DMS53 (cell line): ENCODE results near the gene CDC42.
A peak's percentile ranks its signal among the peaks of the same experiment; 100 is the strongest.
"Not testable (repeated sequence)": the region's sequence is repeated elsewhere in the genome, so short reads cannot be mapped to it uniquely, and the experiment has no call there.

Experiments
- DNase-seq: peaks from one replicate; lab custom pipeline; 2025; lab: John Stamatoyannopoulos, UW

Gene CDC42

DNA sequence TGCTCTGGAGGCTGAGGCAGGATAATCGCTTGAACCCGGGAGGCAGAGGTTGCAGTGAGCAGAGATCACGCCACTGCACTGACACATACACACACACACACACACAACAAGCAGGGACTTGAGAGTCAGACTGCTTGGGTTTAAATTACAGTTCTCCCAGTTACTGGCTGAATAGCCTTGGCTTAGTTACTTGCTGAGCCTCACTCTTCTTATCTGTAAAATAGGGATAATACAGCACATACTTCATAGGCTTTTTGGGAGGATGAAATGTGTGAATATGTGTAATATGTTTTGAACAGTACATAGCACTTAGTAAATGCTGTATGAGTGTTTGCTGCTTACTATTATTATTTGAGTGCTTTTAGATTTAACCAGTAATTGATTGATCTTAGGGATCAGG, 23.8 kb downstream of the CDC42 start:
- DNase-seq = no peak

DNA sequence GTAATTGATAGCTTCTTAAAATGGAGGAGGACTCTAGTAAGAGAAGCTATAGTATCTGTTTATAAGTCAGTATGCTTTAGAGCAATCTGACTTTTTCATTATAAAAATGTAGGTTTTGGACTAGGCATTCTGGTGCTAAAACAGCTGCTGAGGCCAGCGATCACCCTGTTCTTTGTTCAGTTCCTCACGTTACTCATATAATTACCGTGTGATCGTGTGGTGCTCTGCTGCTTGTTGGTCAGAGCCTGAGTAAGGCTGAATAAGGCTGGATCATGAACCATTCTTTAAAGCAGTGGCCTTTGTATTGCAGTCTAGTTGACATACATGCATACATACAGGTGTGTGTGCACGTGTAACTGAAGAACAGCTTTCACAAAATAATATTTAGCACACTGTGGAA, 25.2 kb downstream of the CDC42 start:
- DNase-seq = no peak

DNA sequence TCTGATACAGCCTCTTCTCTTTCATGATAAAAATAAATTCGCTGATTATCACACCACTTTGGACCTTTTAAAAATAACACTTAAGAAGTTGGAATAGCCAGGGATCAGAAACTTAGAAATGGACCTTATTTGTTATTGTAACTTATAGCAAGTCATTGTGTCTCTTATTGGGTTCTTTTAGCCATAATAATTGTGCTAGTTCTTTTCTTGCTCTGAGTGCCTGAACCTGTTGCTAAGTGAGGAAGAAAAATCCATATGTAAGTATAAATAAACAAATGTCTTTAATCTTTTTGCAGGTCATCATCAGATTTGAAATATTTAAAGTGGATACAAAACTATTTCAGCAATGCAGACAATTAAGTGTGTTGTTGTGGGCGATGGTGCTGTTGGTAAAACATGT, 25.6 kb downstream of the CDC42 start:
- DNase-seq = no peak

DNA sequence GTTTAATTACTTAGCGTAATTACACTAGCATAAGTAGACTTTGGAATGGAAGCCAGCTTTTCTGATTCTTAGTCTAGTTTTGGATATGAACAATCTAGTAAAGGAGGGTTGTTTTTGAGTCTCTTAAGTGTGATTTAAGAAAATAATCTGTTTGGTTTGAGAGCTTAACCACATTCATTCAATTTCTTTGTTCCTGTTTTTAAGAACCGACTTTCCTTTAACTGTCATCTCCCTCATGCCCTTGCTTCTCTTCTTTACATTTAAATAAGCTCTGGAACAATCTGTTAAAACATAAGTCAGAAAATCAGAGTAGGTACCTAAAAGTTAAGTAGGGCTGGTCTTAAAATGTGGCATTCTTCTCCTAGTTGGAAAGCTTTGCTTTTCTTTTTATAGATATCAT, 27.7 kb downstream of the CDC42 start:
- no peak for DNase-seq

DNA sequence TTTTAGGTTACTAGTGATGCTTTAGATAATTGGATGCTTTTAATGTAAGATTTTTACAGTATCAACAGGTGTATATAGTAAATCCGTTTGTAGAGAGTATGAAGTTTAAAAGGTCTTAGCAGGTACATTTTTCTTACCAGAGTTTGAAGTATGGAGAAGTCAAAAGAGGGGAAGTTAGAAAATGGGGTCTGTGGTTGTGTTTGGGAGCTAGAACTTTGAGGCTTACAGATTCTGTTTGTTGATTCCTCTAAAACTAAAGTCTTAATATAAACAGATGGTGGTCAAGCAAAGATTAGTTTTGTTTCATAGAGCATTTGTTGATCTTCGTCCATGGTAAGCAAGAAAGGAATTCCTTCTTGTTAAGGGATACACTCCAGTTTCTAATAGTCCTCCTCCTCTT, 35.8 kb downstream of the CDC42 start:
- DNase-seq = no peak

DNA sequence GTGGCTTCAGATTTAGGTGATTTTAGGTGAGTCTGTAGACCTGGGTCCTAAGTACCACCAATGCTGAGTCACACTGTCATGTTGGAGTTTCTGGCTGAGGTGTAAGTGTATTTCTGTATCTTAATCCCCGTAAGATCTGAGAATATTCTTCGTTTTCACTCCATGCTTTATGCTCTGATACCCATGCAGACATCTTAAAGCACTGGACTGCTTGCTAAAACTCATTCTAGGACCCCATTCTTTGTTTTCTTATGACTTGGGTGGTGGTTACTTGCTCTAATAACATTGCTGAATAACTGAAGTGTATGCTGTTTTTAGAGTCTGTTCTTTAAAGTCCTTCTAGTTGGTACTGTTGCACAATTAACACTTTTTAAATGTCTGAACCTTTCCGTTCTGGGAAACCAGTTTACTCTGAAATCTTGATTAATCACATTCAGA, 36.6 kb downstream of the CDC42 start:
- no peak for DNase-seq

DNA sequence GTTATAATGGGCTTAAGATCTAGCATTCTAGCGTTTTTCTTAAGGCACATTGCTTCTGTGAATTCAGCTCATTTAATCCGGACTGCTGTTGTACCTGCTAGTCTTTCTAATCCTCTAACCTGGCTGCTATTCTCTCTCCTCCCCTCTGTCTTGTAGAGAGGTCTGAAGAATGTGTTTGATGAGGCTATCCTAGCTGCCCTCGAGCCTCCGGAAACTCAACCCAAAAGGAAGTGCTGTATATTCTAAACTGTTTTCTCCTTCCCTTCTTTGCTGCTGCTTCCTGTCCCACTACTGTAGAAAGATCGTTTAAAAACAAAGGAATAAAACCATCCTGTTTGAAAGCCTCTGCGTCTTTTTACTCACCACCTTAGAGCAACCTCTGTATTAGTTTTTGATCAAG, 37.3 kb downstream of the CDC42 start:
- DNase-seq = no peak

DNA sequence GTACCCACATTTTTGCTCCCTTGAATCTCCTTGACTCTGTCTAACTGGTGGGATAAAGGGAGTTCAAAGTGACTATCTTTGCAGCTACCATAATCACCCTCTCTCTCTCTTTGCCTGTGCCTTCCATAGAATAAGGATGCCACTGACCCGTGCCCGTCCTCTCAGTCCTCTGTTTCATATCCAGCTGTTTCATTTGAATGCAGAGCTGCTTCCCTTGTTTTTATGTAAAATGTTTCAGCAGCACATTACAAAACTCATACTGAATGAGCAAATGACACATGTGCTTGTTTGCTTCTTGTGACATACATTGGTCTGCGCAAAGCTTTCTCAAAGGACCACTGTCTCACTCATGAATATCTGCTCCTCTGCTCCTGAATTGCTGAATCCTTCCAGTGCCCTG, 38.4 kb downstream of the CDC42 start:
- DNase-seq = no peak

DNA sequence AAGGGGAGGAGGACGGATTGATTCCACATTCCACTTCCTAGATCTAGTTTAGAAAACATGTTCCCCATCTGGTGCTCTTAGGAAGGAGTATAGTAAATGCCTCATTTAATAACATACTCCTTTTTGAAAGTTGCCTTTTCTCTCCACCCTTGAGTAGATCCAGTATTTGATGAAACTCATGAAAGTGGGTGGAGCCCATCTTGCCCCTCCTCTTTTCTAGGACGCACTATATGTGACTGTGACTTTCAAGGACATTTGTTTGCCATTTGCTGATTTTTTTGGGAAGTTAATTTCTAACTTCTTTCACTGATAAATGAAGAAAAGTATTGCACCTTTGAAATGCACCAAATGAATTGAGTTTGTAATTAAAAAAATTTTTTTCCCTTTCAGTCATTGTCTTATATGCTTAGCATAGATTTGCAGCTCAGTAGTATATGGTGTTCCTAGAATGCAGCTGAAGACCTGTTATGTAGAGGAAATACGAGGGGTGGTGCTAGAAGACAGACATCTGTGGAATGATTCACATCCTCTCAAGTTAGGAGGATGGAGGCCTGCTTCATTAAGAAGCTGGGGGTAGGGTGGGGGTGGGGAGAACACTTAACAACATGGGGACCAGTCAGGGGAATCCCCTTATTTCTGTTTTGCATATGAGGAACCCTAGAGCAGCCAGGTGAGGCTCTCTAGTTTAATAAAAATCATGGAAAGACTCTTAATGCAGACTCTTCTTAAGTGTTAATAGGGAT, 39.7 kb downstream of the CDC42 start:
- DNase-seq = not testable (repeated sequence)

DNA sequence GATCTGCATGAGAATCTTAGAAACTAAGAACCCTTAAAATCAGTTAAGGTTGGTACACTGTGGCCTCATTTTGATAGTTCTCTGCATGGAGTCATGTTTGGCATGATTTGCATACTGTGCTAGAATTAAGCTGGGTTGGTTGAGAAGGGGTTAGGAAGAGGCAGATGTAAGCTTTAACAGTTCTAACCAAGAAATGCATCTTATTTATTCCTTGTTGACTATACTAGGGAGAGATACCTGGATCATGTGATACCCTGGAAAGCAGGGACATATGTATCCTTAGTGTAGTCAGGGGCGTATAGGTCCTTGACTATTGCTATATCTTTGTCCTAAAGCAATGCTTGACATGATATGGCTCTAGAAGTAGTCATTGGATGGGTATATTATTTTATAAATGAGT, 41.0 kb downstream of the CDC42 start:
- no peak for DNase-seq

DNA sequence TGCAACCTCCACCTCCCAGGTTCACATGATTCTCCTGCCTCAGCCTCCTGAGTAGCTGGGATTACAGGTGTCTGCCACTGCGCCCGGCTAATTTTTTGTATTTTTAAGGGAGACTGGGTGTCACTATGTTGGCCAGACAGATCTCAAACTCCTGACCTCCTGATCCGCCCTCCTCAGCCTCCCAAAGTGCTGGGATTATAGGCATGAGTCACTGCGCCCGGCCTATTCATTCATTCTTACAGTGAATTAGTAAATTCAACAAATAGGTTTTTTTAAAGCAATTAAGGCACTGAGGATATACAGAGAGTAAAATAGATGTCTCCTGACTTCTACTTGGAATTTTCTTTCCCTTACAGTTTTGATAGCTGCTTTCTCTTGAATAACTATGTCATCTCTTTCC, 43.5 kb downstream of the CDC42 start:
- DNase-seq = no peak

DNA sequence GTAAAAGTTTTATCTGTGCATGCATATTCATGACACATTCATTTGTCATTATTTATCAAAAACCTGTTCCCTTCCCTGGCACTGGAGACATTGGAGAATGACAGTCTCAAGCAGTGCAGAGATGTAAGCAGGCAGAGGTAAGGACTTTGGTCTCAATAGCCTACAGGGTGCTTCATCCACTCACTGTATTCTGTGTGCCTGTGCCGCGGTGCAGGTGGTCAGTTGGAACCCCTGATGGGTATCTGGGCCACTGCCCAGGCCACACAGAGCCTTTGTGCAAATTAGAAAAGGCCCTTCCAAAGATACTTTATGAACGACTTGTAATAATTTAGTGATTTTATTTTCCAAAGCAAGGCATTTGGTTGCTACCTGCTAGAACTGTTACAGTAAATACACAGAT, 44.0 kb downstream of the CDC42 start:
- DNase-seq = no peak

DNA sequence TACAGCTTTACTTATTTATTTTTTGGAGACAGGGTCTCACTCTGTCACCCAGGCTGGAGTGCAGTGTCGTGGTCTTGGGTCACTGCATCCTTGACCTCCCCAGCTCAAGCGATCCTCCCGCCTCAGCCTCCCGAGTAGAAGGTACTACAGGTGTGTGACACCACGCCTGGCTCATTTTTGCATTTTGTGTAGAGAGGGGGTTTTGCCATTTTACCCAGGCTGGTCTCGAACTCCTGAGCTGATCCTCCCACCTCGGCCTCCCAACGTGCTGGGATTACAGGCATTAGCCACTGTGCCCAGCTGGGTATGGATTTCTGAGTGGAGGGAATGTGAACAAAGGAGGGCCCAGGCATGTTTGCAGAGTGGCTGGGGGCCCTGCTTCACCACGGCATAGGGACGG, 46.2 kb downstream of the CDC42 start:
- no peak for DNase-seq

DNA sequence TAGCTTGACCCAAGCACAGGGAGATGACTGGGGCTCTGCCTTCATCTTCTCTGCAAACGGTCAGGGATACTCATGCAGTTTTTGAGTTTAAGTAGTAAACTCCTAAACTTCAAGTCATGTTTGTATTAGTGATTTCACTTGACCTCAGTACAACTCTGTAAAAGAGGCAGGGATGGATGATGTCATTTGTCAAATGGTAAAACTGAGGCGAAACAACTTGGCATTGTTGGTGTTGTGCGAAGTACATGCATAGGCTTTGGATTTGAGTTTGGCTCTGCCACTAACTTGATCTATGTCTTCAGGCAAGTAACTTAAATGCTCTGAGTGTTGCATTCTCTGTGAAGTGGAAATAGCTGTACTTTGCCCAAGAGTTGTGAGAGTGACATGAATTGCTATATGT, 47.7 kb downstream of the CDC42 start:
- DNase-seq = no peak

DNA sequence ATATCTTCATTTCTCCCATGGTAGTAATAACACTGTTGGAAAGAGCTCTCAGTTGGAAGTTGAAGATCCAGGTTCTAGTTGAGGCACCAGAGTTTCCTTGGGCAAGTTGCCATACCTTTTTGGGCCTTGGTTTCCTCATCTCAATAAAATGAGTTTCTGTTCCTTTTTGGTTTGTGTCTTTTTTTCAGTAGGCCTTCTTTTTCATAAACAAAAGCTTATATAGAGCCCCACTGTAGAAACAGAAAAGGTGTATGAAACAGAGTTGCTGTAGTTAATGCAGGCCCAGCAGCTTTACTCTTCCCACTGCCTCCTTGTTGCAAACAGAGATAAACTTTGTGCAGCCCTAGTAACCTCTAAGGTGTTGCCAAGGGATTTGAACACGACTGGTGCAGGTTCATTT, 48.7 kb downstream of the CDC42 start:
- DNase-seq = no peak

DNA sequence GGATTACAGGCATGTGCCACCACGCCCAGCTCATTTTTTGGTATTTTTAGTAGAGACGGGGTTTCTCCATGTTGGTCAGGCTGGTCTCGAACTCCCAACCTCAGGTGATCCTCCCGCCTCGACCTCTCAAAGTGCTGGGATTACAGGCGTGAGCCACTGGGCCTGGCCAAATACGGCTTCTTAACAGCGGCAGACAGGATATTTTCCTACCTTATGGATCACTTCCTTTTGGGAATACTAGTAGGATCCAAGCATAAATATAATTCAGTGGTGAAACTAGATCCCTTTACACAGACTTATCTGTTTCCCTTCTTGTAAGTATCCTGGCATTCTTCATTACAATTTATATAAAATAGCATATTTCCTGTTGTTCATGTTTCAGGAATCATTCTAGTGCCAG, 49.5 kb downstream of the CDC42 start:
- DNase-seq = no peak

DNA sequence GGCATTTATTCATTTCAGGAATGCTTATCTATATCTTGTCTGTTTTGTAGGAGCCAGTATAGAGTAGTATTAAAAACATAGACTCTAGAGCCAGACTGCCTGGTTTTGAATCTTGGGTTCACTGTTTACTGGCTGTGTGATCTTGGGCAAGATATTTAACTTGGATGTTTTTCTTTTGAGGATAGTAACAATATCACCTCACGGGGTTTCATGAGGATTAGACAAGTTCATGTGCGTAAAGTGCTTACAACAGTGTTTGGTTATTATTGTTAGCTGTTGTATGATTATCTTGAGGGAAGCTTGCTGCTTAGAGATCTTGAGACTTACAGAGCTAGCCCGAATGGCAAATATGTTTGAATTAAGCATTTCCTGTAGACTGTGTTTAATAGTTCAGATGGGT, 50.2 kb downstream of the CDC42 start:
- DNase-seq = no peak

DNA sequence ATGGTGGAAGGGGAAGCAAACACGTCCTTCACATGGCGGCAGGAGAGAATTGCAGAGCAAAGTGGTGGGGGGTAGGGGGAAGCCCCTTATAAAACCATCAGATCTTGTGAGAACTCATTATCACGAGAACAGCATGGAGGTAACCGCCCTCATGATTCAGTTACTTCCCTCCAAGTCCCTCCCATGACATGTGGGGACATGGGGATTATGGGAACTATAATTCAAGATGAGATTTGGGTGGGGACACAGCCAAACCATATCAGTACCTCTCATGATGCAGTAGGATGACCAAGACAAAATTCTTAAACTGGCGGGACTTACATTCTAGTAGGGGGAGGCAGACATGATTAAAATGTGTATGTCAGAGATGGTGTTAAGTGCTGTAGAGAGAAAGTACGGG, 51.6 kb downstream of the CDC42 start:
- no peak for DNase-seq

DNA sequence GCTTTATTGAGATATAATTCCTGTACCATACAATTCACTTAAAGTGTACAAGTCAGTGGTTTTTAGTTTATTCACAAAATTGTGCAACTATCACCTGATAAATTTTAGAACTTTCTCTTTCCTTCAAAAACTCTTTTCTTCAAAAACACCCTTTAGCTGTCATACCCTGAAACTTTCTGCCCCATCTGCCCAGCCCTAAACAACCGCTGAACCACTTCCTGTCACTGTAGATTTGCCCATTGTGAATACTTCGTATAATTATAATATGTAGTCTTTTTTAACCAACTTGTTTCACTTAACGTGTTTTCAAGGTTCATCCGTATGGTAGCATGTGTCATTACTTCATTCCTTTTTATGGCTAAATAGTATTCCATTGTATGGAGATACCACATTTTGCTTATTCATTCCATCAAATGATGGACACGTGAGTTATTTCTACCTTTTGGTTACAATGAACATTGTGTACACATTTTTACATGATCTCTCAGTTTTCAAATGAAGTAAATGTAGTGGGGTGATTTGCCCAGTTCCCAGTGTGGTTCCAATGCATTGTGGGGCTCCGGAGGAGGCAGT, 52.4 kb downstream of the CDC42 start:
- DNase-seq = no peak

DNA sequence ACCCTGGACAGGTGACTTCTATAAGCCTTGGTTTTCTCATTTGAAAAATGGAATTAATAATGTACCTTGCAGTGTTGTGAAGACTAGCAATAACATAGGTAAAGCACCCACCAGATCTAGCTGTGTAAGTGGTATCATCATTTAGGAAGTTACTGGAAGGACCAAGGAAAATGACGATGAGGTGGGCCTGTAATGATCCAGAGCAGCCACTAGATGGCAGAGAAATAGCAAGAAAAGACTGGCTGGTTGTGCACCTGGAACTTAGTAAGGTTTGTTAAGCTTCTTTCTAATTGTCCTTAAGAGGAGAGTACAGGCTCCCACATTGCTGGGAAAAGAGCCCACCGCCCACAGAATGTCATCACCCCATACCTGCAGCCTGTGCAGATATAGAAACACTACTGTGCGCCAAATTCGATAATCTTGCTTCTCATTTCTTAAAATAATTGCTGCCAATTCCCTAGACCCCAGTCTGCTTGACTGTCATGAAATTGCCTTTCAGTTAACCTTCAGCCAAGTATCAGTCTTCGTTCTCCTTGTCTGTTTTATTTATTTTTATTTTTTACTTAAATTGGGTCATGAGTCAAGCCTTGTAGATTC, 53.2 kb downstream of the CDC42 start:
- DNase-seq = peak; percentile 80

DNA sequence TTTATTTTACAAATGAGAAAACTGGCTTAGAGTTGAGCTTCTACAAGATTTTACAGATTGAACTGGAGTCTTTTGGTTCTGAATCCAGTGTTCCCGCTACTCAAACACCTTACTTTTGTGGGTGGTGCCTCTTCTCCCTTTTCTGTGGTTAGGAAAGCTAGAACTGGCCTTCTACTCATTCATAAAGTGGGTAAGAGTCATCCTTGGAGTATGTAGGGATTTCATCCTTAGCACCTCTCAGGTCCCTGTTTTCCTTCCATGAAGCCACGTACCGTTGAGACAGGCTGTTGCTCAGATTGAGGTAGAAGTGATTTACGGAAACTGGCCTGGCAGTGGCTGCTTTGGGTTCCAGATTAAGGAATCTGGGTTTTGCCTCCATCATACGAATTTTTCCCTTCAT, 54.6 kb downstream of the CDC42 start:
- no peak for DNase-seq

DNA sequence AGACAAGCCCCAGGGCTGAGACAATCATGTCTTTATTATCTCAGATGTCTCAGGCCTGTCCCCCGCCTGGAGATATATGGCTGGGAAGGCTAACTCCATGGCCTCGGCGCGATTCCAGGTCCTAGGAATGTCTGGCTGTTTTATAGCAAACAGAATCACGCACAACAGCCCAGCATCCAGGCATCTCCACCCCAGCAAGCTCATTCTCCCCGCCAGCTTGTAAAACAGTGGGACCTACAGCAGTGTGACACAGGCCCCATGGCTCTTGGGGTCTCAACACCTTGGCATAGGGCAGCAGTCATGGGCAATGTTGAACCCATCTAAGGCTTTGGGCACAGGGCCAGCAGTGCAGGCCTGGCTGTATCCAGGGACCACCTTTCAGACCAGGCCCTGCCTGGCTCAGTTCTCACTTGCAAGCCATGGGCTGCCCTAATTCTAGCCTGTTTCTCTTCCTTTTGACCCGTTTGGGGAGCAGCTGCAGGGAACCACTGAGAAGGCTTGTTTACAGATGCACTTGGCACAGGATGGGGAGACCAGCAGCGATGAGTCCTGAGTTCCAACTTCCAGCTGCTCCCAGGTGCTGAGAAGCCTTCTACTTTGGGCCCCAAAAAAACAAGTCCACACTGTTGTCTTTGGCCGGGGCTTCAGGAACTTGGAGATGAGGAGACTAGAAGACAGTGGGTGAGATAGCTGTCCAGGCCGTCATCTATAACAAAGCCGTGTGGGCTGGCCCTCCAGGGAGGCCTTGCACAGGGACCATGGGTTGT, 56.0 kb downstream of the CDC42 start:
- DNase-seq = no peak

DNA sequence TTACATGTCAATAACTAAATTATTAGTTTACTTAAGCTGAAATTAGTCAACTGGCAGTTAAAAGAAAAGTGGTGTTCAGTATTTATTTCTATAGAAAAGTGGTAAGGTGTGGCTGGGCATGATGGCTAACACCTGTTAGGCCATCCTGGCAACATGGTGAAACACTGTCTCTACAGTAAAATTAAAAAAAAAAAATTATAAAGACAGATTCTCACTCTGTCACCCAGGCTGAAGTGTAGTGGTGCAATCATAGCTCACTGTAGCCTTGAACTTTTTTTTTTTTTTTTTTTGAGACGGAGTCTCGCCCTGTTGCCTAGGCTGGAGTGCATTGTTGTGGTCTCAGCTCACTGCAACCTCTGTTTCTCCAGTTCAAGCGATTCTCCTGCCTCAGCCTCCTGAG, 57.5 kb downstream of the CDC42 start:
- DNase-seq = no peak
